ENCODE data around the gene IPO4. TPM values are rescaled to one million over a fixed set of nuclear protein-coding genes. Genes with fewer than 3 reads are reported as not detected.

The IPO4 gene
- total and polyA plus RNA-seq, 2 of the 13 experiments (the other 11 are each of a cell fraction or from before 2014, with no cell fraction given): 39.0 to 179 TPM

GRCh38 chr14:24212924-24213865 lies 24.6 kb upstream of the IPO4 start, which contains the start of gene CHMP4A (continued):
- TF ChIP-seq U2AF1 (optimal IDR thresholded peaks at IDR 0.05; ENCODE audit: low read depth, low read length) (peak; percentile 99), IKZF5 (CRISPR knock-in tag; IDR thresholded peaks at IDR 0.05) (peak; percentile 94; the same call in 1 of the 2 replicates), ZNF274 (CRISPR knock-in tag; IDR thresholded peaks at IDR 0.05) (peak; percentile 99), KLF9 (CRISPR knock-in tag; IDR thresholded peaks at IDR 0.05; ENCODE audit: low read depth) (peak; percentile 91), JDP2 (CRISPR knock-in tag; IDR thresholded peaks at IDR 0.05; ENCODE audit: borderline replicate concordance) (no peak), ZNF550 (CRISPR knock-in tag; IDR thresholded peaks at IDR 0.05; ENCODE audit: borderline replicate concordance) (peak; percentile 90), ZNF747 (CRISPR knock-in tag; IDR thresholded peaks at IDR 0.05; ENCODE audit: borderline replicate concordance) (peak; percentile 98), HES4 (CRISPR knock-in tag; IDR thresholded peaks at IDR 0.05; ENCODE audit: borderline replicate concordance) (no peak; the same call in 1 of the 2 replicates), ZNF143 (CRISPR knock-in tag; IDR thresholded peaks at IDR 0.05) (peak; percentile 82), KAT8 (CRISPR knock-in tag; IDR thresholded peaks at IDR 0.05) (peak; percentile 100), ZNF251 (CRISPR knock-in tag; IDR thresholded peaks at IDR 0.05) (0 out of 2 replicates have a peak, but pooled peaks have one; percentile 24), ZBTB34 (CRISPR knock-in tag; IDR thresholded peaks at IDR 0.05) (peak; percentile 76), RAD51 (IDR thresholded peaks at IDR 0.05; ENCODE audit: borderline replicate concordance) (peak; percentile 100), SP4 (CRISPR knock-in tag; IDR thresholded peaks at IDR 0.05) (peak; percentile 92), MTA3 (CRISPR knock-in tag; IDR thresholded peaks at IDR 0.05) (no peak), MZF1 (CRISPR knock-in tag; IDR thresholded peaks at IDR 0.05; ENCODE audit: borderline replicate concordance) (peak; percentile 85; the same call in 1 of the 2 replicates), PLRG1 (conservative IDR thresholded peaks at IDR 0.05) (no peak), NFIB (CRISPR knock-in tag; IDR thresholded peaks at IDR 0.05; ENCODE audit: borderline replicate concordance) (no peak), TEAD2 (CRISPR knock-in tag; IDR thresholded peaks at IDR 0.05) (peak; percentile 84; the same call in 1 of the 2 replicates), ZSCAN29 (CRISPR knock-in tag; conservative IDR thresholded peaks at IDR 0.05) (peak; percentile 97), ZNF232 (CRISPR knock-in tag; IDR thresholded peaks at IDR 0.05; ENCODE audit: borderline replicate concordance) (peak; percentile 98), ZNF343 (CRISPR knock-in tag; IDR thresholded peaks at IDR 0.05) (peak; percentile 99), ZNF543 (CRISPR knock-in tag; IDR thresholded peaks at IDR 0.05) (peak; percentile 99), SOX13 (IDR thresholded peaks at IDR 0.05) (peak; percentile 53; the same call in 1 of the 2 replicates), SOX13 (CRISPR knock-in tag; conservative IDR thresholded peaks at IDR 0.05 in 1 of 2, IDR thresholded peaks at IDR 0.05 in 1 of 2) (peak; percentile 10 to 56; a peak in 2 of 4 replicates), ATF3 (CRISPR knock-in tag; IDR thresholded peaks at IDR 0.05) (peak; percentile 70; the same call in 1 of the 2 replicates), ZNF782 (CRISPR knock-in tag; IDR thresholded peaks at IDR 0.05; ENCODE audit: borderline replicate concordance) (peak; percentile 89)

Data from HepG2 (cell line).